GM18868 (cell line): Measurements from ENCODE around the gene HSP90AA1.

Experiments
- ATAC-seq: cut with Tn5 transposase; IDR thresholded peaks from one replicate; pipeline ENCODE4 v1.9.1; 2021; ENCODE audit warnings: mild to moderate bottlenecking, moderate library complexity; ENCODE audit not compliant: unreplicated experiment

HSP90AA1 gene

GRCh38 chr14:102044566-102044965 lies 42.3 kb downstream of the HSP90AA1 start:
- ATAC-seq, result no peak

- no peak for ATAC-seq
Observed at GRCh38 chr14:102043251-102044025, 43.4 kb downstream of the HSP90AA1 start.

- ATAC-seq, result no peak
Observed at GRCh38 chr14:102042699-102043098, 44.1 kb downstream of the HSP90AA1 start.

- no peak for ATAC-seq
Observed at GRCh38 chr14:102040153-102040552, 46.7 kb downstream of the HSP90AA1 start.

GRCh38 chr14:102039157-102039556 lies 47.7 kb downstream of the HSP90AA1 start:
- ATAC-seq, result no peak

GRCh38 chr14:102037686-102038085 lies 49.2 kb downstream of the HSP90AA1 start:
- no peak for ATAC-seq

GRCh38 chr14:102035914-102036313 lies 50.9 kb downstream of the HSP90AA1 start:
- ATAC-seq, result no peak

GRCh38 chr14:102034301-102034700 lies 52.5 kb downstream of the HSP90AA1 start:
- ATAC-seq, result no peak

- no peak for ATAC-seq
Observed at GRCh38 chr14:102033241-102033640, 53.6 kb downstream of the HSP90AA1 start.
